ENCODE results near the gene IGF2BP2. TPM values are rescaled to one million over a fixed set of nuclear protein-coding genes. Genes with fewer than 3 reads are reported as not detected.
"Not testable (repeated sequence)": the region's sequence is repeated elsewhere in the genome, so short reads cannot be mapped to it uniquely, and the experiment has no call there.

The IGF2BP2 gene
- total and polyA plus RNA-seq, 3 donors from 2014 or later: 18.9 to 29.1 (median 19.4) TPM

- Histone ChIP-seq H3K4me3 (no peak overlapping the region), H3K27me3 (no peaks in the 10 kb centered on the region), H3K9me3 (no peaks in the 10 kb centered on the region), H3K27ac (no peak overlapping the region), H3K4me1 (no peaks in the 10 kb centered on the region), H3K36me3 (ENCODE audit: low read depth, missing control alignments) (no peaks in the 10 kb centered on the region)
- intact Hi-C loops (cut with DNase I; ENCODE audit: low total_unique reads): no loop called here
- no peak for DNase-seq
- 83 to 89% methylated on average over 8 of the region's 8 CpGs for WGBS, 2 donors
- TF ChIP-seq POLR2A (IDR thresholded peaks at IDR 0.05): no peak
- TF ChIP-seq, protein P1, sequence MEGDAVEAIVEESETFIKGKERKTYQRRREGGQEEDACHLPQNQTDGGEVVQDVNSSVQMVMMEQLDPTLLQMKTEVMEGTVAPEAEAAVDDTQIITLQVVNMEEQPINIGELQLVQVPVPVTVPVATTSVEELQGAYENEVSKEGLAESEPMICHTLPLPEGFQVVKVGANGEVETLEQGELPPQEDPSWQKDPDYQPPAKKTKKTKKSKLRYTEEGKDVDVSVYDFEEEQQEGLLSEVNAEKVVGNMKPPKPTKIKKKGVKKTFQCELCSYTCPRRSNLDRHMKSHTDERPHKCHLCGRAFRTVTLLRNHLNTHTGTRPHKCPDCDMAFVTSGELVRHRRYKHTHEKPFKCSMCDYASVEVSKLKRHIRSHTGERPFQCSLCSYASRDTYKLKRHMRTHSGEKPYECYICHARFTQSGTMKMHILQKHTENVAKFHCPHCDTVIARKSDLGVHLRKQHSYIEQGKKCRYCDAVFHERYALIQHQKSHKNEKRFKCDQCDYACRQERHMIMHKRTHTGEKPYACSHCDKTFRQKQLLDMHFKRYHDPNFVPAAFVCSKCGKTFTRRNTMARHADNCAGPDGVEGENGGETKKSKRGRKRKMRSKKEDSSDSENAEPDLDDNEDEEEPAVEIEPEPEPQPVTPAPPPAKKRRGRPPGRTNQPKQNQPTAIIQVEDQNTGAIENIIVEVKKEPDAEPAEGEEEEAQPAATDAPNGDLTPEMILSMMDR (IDR thresholded peaks at IDR 0.05): no peak
Measured at GRCh38 chr3:185770109-185770508, 54.7 kb downstream of the IGF2BP2 start.

DNA sequence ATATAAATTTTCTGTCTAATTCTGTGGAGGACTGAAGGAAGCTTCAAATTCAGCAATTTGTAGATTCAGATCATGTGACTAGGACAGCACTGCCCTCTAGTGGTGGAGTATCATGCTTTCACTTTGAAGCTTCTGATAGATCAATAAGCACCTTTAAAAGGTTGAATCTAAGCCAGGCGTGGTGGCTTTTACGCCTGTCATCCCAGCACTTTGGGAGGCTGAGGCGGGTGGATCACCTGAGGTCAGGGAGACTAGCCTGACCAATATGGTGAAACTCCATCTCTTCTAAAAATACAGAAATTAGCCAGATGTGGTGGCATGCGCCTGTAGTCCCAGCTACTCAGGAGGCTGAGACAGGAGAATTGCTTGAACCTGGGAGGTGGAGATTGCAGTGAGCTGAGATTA is 56.3 kb downstream of the IGF2BP2 start:
- not testable (repeated sequence) for H3K27me3 ChIP-seq; H3K36me3 ChIP-seq (ENCODE audit: low read depth, missing control alignments); H3K4me1 ChIP-seq; H3K27ac ChIP-seq; H3K4me3 ChIP-seq; H3K9me3 ChIP-seq
- 80 to 82% methylated on average over 4 of the region's 4 CpGs for WGBS, 2 donors
- intact Hi-C loops (cut with DNase I; ENCODE audit: low total_unique reads): loop anchor here (10.0 kb wide), 1 partner anchor 104 kb away; no protein-coding TSS in a partner anchor
- peak; percentile 79 for DNase-seq
- TF ChIP-seq, protein P1 (IDR thresholded peaks at IDR 0.05): peak; percentile 69 to 85 (median 73)

DNA sequence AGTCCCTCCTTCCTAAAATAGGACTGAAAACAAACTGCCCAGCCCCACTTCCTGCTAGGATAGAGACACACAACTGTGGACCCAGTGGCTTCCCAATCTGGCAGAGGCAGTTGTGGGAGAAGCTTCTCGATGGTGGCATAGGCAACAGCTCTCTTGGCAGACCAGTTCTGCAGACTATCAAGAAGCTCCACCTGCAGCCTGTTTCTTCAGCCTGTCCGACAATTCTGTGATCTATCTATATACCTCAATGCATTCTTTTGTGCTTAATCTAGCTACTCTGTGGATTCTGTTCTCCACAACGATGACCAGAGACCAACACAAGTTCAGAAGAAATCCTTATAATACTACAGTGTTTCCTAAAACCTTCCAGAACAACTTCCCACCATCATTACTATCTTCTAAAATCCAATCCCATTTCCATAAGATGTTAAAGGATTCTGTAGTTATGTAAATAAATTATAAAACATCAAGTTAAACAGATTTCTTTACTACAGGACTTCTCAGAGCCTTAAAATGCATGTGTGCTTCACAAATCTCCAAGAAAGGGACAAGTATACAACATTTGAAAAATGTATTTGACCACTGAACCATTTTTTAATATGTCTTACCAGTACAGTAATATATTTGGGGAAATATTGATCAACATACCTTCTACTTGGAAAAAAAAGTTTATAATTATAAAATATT is 57.7 kb downstream of the IGF2BP2 start:
- Histone ChIP-seq H3K9me3 (no peaks in the 10 kb centered on the region), H3K27me3 (no peaks in the 10 kb centered on the region), H3K4me1 (peaks cover 6% of the 10 kb centered on the region), H3K36me3 (ENCODE audit: low read depth, missing control alignments) (no peaks in the 10 kb centered on the region), H3K27ac (no peak overlapping the region), H3K4me3 (no peak overlapping the region)
- TF ChIP-seq, protein P1 (IDR thresholded peaks at IDR 0.05): no peak
- no peak for TF ChIP-seq POLR2A (IDR thresholded peaks at IDR 0.05)
- intact Hi-C loops (cut with DNase I; ENCODE audit: low total_unique reads): loop anchor here (10.0 kb wide), 1 partner anchor 102 kb away; no protein-coding TSS in a partner anchor
- WGBS, 2 donors: 71 to 92% methylated on average over 3 of the region's 3 CpGs
- DNase-seq: no peak

- DNase-seq: no peak
- no peak overlapping the region for H3K4me3 ChIP-seq
- intact Hi-C loops (cut with DNase I; ENCODE audit: low total_unique reads): loop anchor here (10.0 kb wide), 1 partner anchor 102 kb away; no protein-coding TSS in a partner anchor
- no peaks in the 10 kb centered on the region for H3K36me3 ChIP-seq (ENCODE audit: low read depth, missing control alignments)
- H3K4me1 ChIP-seq: peaks cover 6% of the 10 kb centered on the region
- no peaks in the 10 kb centered on the region for H3K27me3 ChIP-seq
- no peaks in the 10 kb centered on the region for H3K9me3 ChIP-seq
- TF ChIP-seq, protein P1 (IDR thresholded peaks at IDR 0.05): no peak
- TF ChIP-seq POLR2A (IDR thresholded peaks at IDR 0.05): no peak
- 59 to 78% methylated on average over 5 of the region's 5 CpGs for WGBS, 2 donors
- H3K27ac ChIP-seq: no peak overlapping the region
Measured at GRCh38 chr3:185766329-185767001, 58.4 kb downstream of the IGF2BP2 start.

Data from testis (tissue), 3 donors.